Measurements from ENCODE around the gene NDUFS6.

NDUFS6 gene

DNA sequence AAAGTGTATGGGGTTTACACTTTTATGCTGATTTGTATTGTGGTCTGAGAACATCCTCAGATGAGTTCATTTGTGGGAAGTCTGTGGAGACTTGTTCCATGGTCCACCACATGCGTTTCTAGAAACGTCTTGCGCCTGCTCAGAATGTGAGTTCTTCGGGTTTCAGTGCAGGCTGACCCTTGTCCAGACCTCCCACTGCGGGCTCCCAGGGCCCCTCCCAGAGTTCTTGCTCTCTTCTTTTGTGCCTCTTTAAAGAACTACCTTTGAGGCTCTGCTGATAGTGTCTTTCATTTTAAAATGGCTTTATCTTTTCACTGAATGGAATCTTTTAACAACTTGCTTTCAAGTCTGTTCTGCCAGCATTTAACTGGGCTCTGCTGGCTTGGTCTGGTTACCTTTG lies 17.6 kb downstream of the NDUFS6 start:
- Mint-ChIP-seq H3K4me3 (no peak overlapping the region), H3K27me3 (no peaks in the 10 kb centered on the region), H3K27ac (peak overlapping the region; percentile 26), H3K4me1 (ENCODE audit: low read depth) (no peaks in the 10 kb centered on the region), H3K9me3 (no peaks in the 10 kb centered on the region), H3K36me3 (ENCODE audit: low read depth) (peaks cover 94% of the 10 kb centered on the region)
- DNase-seq: no peak

DNA sequence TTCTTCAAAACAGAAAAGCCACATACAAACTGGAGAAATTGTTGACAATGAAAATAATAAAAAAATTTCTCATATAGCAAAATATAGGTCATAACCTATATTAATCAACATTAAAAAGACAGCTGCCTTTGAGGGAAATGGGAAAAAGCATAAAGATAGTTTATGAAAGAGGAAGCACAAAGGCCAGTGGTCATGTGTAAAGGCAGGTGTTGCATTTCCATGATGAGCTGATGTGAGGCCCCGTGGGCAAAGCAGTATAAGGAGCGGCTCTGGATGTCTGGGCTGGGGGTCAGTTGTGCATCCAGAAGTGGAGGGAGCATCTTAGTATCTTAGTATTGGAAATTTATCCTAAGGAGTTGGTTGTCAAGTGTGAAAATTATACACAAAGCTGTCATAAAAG lies 18.3 kb downstream of the NDUFS6 start:
- peak overlapping the region; percentile 20 for H3K27ac Mint-ChIP-seq
- DNase-seq: no peak
- no peaks in the 10 kb centered on the region for H3K4me1 Mint-ChIP-seq (ENCODE audit: low read depth)
- H3K4me3 Mint-ChIP-seq: no peak overlapping the region
- peaks cover 93% of the 10 kb centered on the region for H3K36me3 Mint-ChIP-seq (ENCODE audit: low read depth)
- H3K9me3 Mint-ChIP-seq: no peaks in the 10 kb centered on the region
- no peaks in the 10 kb centered on the region for H3K27me3 Mint-ChIP-seq

DNA sequence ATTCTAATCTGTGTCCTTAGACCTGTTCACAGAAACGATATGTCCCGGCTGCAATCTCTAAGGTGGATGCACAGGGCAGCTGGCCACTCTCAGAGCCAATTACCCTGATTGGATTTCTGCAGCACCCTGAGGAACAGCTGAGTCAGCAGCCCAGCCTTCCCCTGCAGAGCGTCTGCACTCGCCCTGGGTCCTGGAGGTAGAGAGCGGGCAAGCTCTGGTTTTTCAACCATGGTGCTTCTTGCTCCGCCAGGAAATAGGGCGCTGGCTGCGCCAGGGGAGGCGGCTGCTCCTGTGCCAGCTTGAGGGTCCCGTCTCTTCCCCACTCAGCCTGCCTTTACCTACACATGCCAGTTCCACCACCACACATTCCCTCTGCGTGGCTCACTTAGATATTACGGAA lies 19.2 kb downstream of the NDUFS6 start:
- Mint-ChIP-seq H3K4me3 (no peak overlapping the region), H3K27me3 (no peaks in the 10 kb centered on the region), H3K9me3 (no peaks in the 10 kb centered on the region), H3K36me3 (ENCODE audit: low read depth) (peaks cover 83% of the 10 kb centered on the region), H3K4me1 (ENCODE audit: low read depth) (no peaks in the 10 kb centered on the region), H3K27ac (no peak overlapping the region)
- DNase-seq: no peak

DNA sequence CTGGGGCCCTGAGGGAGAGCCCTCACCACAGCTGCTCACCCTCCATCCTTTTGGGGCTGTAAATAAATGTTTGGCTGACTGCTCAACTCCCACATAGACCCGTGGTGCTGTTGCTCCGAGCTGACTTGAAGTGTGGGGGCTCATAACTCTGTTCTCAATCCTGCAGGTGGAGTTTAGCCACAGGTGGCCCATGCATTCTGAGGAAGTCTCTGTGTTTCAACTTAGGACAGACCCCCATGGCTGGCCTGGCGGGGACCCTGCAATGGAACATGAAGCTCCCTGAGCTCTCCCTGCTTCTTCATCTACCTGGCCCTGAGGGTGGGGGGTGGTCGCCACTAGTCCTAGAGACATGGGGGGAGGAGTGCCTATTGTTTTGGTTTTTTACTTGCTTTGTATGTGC lies 19.7 kb downstream of the NDUFS6 start:
- no peak for DNase-seq
- Mint-ChIP-seq H3K27me3 (no peaks in the 10 kb centered on the region), H3K4me3 (no peak overlapping the region), H3K36me3 (ENCODE audit: low read depth) (peaks cover 82% of the 10 kb centered on the region), H3K9me3 (no peaks in the 10 kb centered on the region), H3K27ac (no peak overlapping the region), H3K4me1 (ENCODE audit: low read depth) (no peaks in the 10 kb centered on the region)

DNA sequence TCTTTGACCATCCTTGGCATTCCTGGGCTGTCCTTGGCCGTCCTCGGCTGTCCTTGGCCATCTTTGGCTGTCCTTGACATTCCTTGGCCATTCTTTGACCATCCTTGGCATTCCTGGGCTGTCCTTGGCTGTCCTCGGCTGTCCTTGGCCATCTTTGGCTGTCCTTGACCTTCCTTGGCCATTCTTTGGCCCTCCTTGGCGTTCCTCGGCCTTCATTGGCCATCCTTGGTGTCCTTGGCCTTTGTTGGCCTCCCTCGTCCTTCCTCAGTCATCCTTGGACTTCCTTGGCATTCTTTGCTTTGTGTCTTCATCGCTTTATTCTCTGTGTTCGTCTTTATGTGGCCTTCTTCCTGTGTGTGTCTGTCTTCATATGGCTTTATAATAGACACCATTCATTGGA lies 20.7 kb downstream of the NDUFS6 start:
- H3K36me3 Mint-ChIP-seq (ENCODE audit: low read depth): peaks cover 81% of the 10 kb centered on the region
- no peak for DNase-seq
- no peak overlapping the region for H3K4me3 Mint-ChIP-seq
- H3K27ac Mint-ChIP-seq: no peak overlapping the region
- H3K27me3 Mint-ChIP-seq: no peaks in the 10 kb centered on the region
- H3K4me1 Mint-ChIP-seq (ENCODE audit: low read depth): no peaks in the 10 kb centered on the region
- H3K9me3 Mint-ChIP-seq: no peaks in the 10 kb centered on the region

DNA sequence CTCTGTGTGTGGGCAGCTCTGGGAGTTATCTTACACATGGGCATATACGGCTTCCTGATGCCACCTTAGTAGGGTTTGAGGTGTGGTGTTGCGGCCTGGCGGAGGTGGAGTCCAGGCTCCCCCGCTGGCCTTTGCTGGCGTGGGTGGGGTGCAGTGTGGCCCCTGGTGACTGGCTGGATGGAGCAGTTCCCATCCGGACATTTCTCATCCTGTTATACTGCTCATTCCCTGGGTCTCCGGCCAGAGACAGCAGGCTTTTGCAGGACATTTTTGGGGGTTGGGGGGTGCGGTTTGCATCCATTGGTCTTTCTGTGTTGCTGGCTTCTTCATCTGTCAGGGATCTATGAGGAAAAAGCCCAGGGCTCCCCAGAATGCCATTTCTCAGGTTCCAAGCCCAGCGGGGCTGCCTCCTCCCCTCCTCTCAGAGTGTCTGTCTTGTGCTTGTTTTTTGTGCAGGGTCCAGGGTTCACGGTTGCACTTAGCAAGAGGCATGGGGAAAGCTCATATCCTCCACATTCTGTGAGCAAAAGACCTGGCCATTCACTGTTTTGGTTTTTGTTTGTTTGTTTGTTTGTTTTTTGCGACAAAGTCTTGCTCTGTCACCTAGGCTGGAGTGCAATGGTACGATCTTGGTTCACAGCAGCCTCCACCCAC lies 22.3 kb downstream of the NDUFS6 start:
- H3K27me3 Mint-ChIP-seq: no peaks in the 10 kb centered on the region
- H3K4me3 Mint-ChIP-seq: no peak overlapping the region
- H3K4me1 Mint-ChIP-seq (ENCODE audit: low read depth): peaks cover 4% of the 10 kb centered on the region
- H3K36me3 Mint-ChIP-seq (ENCODE audit: low read depth): peaks cover 69% of the 10 kb centered on the region
- H3K27ac Mint-ChIP-seq: no peak overlapping the region
- DNase-seq: no peak
- H3K9me3 Mint-ChIP-seq: no peaks in the 10 kb centered on the region

DNA sequence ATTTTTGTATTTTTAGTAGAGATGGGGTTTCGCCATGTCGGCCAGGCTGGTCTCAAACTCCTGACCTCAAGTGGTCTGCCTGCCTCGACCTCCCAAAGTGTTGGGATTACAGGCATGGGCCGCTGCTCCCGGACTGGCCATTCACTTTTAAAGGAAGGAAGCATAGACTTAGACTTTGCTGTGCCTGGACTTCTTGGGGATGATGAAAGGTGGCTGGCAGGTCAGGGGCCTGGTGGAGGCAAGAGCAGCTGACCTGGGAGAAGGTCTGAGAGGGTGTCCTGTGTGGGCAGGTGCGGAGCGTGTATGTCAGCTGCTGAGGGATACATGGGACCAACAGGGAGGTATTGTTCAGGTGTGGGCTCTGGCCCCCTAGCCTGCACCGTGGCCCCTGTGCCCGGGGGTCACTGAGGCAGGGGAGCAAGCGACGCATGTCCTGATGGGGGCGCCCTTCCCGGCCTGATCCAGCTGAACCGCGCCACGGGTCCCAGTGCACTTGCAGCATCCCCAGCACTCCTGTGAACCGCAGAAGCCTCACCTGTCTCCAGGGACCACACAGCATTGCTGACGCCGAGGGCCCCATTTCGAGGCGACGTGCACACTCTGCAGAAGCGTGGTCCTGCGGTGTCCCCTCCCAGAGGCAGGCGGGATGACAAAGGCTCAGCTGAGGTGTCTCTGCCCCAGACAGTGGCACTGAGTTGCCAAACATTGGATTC lies 23.1 kb downstream of the NDUFS6 start:
- Mint-ChIP-seq H3K27ac (no peak overlapping the region), H3K9me3 (no peaks in the 10 kb centered on the region), H3K36me3 (ENCODE audit: low read depth) (peaks cover 61% of the 10 kb centered on the region), H3K27me3 (no peaks in the 10 kb centered on the region), H3K4me3 (no peak overlapping the region), H3K4me1 (ENCODE audit: low read depth) (peaks cover 4% of the 10 kb centered on the region)
- DNase-seq: no peak

DNA sequence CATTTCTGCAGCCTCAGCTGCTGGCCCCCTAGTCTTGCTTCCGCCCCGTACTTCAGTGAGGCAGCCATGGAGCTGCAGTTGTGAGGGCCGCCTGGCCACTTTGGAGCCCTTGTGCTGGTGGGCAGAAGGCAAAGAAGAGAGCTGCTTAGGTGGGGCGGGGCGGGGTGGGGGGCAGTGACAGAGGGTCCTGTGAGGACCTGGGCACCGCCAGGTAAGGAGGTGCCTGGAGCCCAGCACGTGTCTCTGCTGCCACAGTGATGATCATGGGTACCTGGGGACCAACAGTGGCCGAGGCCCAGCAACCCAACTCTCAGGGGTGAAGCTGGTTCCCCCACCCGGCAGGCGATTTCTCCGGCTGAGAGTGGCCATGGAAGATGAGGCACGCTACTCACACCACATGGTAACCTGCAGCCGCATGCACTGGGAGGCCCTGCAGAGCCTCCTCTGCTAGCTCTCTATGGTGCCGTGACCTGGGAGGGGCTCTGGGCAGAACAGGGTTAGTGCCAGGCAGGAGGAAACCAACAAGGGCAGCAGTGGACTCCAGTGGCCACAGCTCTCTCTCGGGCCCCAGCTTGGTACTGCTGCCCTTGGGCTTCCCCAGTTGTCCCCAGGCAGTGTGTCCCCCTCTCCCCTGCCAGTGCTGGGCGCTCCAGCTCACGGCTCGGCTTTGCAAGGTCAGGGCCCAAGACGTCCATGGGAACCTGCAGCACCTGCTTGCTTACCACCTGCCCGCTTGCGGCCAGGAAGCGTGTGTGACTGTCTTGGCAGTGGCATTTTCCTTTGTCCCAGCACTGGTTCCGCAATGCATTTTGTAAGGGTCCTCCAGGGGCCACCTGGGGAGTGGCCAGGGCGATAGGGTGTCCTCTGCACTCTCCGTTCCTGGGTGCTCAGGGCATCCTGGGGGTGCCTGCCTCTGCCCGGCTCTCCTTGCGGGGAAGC lies 24.0 kb downstream of the NDUFS6 start:
- DNase-seq: no peak
- Mint-ChIP-seq H3K27ac (no peak overlapping the region), H3K9me3 (no peaks in the 10 kb centered on the region), H3K27me3 (no peaks in the 10 kb centered on the region), H3K4me3 (no peak overlapping the region), H3K4me1 (ENCODE audit: low read depth) (peaks cover 4% of the 10 kb centered on the region), H3K36me3 (ENCODE audit: low read depth) (peaks cover 52% of the 10 kb centered on the region)

DNA sequence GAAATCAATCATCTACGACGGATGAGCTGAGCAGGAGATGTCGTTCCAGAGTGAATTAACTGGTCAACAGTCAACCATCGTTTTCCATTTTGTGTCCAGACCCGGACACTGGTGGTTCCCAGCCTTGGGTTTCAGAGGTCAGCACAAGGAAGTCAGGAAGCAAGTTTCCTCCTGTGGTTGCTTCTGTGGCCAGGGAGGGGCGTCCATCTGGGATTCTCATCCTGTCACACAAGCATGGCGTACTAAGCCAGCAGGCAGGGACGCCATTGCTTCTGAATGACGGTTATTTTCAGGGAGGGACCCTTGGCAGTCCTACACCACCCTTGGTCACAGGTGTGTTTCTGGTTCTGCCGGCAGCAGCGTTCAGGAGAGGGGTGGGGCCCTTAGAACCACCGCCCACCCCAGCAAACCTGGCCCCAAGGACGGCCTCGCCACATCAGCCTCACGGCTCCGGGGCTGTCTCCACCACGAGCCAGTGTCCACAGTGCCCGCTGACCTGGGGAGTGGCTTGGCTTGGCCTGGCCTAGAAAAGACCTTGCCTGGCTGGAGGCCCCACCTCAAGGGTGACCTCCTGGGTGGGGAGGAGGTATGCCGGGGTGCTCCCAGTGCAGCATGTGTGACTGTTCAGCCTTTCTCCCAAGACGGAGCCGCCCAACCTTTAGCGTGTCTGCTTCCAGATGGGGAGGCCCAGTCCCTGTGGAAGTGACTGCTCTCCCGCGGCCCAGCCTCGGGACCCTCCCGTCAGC lies 25.2 kb downstream of the NDUFS6 start:
- Mint-ChIP-seq H3K36me3 (ENCODE audit: low read depth) (peaks cover 40% of the 10 kb centered on the region), H3K27me3 (no peaks in the 10 kb centered on the region), H3K4me1 (ENCODE audit: low read depth) (peaks cover 4% of the 10 kb centered on the region), H3K4me3 (no peak overlapping the region), H3K9me3 (no peaks in the 10 kb centered on the region), H3K27ac (no peak overlapping the region)
- DNase-seq: no peak

DNA sequence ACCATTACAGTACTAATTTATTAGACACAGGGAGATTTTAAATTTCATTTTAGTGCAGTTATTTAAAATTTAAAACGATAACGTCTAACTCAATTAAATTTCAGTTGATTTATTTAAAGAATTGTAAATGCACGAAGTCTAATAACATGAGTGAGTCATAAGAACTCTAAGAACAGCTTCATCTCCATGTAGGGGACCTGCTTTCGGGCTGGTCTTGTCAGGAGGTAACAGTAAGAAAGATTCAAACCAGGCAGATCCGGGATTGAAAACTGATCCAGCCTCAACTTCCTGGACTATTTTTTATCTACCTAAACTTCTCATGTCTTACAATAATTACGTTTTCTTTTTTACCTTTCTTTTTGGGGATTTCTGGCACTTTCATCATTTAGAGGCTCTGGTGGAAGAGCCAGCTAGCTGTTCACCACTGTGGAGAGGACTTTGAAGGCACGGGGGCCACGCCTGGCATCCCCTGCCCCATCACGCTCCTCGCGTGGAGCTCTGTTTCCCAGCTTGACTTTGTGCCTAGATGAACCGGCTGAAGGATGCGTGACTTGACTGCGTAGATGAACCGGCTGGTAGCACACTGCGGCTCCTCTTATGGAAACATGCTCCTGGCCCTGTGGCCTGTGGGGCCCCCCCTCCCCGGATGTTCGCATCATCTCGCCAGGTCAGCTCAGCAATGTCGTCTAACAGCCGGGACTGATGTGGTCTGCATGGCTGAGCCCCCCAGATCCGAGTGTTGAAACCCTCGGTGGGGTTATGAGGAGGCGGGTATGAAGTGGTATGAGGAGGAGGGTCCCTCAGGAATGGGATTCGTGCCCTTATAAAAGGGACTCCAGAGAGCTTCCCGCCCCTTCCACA lies 26.0 kb downstream of the NDUFS6 start:
- Mint-ChIP-seq H3K27me3 (peaks cover 1% of the 10 kb centered on the region), H3K27ac (no peak overlapping the region), H3K36me3 (ENCODE audit: low read depth) (peaks cover 32% of the 10 kb centered on the region), H3K4me3 (no peak overlapping the region), H3K4me1 (ENCODE audit: low read depth) (peaks cover 4% of the 10 kb centered on the region), H3K9me3 (no peaks in the 10 kb centered on the region)
- no peak for DNase-seq

DNA sequence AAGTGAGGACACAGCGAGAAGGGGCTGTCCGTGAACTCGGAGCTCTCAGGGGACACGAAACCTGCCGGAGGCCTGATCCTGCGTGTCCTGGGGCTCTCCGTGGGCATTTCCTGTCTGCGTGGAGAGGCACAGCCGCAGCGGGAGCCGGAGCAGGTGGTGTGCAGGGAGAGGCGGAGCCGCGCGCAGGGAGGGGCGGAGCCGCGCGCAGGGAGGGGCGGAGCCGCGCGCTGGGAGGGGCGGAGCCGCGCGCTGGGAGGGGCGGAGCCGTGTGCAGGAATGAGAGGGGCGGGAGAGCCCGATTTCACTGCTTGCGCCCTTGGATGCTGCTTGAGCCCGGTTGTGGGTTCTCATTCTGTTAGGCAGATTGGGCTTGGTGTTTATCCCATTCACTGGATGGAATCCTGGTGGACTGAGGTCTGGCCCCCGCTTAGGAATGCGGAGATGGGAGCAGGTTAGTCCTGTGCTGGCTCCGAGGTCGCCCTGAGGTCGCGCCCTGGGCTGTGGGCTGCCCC lies 26.7 kb downstream of the NDUFS6 start:
- Mint-ChIP-seq H3K4me1 (ENCODE audit: low read depth) (peaks cover 4% of the 10 kb centered on the region), H3K36me3 (ENCODE audit: low read depth) (peaks cover 28% of the 10 kb centered on the region), H3K9me3 (no peaks in the 10 kb centered on the region), H3K27ac (no peak overlapping the region), H3K4me3 (no peak overlapping the region), H3K27me3 (peaks cover 5% of the 10 kb centered on the region)
- DNase-seq: peak; percentile 50

DNA sequence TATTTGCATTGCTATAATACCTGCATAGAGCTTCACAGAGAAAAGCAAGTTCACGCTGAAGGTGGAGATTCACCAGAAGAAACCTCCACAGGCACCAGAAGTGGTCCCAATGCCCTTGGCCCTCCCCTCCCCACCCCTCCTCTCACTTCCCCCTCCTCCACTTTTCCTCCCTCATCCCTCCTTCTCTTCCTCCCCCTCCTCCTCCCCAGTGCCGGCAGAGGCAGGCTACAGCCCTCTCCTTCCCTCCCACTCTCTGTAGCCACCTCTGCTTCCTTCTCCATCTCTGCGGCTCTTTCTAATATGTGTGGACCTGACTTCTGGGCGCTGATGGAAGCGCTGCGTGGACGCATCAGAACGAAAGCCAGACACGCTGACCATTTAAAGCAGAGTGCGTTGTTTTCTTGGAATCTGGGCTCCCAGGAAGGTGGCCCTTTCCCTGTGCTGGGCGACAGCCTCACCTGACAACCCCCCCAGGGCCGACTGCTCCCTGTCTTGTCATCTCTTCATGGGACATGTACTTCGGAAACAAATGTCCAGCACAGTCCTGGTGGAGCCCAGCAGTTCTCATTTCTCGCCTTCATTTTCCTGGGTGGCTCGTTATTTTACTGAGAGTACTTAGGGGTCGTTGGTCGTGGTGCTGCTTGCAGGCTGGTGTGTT lies 29.5 kb downstream of the NDUFS6 start:
- Mint-ChIP-seq H3K27ac (no peak overlapping the region), H3K4me1 (ENCODE audit: low read depth) (peaks cover 4% of the 10 kb centered on the region), H3K27me3 (peaks cover 21% of the 10 kb centered on the region), H3K36me3 (ENCODE audit: low read depth) (peaks cover 13% of the 10 kb centered on the region), H3K4me3 (no peak overlapping the region), H3K9me3 (no peaks in the 10 kb centered on the region)
- DNase-seq: no peak

DNA sequence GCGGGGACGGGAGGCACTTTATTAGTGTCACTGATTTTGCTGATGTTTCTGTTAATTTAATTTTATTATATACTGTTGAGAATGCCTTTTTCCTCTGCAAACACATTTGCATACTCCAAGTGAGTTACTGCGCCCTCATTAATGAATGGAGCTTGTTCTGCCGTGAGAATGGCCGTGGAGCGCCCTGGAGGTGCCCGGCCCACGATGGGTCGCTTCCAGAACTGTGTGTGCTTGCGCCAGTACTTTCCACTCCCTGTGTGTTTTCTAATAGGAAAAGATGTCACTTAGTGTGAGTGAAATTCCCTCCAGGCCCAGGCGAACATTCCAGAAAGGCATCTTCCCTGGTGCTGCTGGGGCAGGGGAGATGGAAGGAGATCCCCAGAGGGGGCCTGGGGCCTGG lies 30.1 kb downstream of the NDUFS6 start:
- H3K27me3 Mint-ChIP-seq: peaks cover 21% of the 10 kb centered on the region
- DNase-seq: no peak
- peaks cover 4% of the 10 kb centered on the region for H3K4me1 Mint-ChIP-seq (ENCODE audit: low read depth)
- peaks cover 7% of the 10 kb centered on the region for H3K36me3 Mint-ChIP-seq (ENCODE audit: low read depth)
- no peak overlapping the region for H3K4me3 Mint-ChIP-seq
- no peak overlapping the region for H3K27ac Mint-ChIP-seq
- no peaks in the 10 kb centered on the region for H3K9me3 Mint-ChIP-seq
